Brain microvascular endothelial cell (primary cell): ENCODE measurements around the gene HPGDS.

Source experiments
- DNase-seq: peaks from one replicate; pipeline ENCODE4 v3.0.0-alpha.2; 2020
- H3K27ac ChIP-seq: fragments of 250-450 bp; sonication (Bioruptor Pico); 2 replicates; pipeline ENCODE4 v1.5.1; 2020; ENCODE audit warnings: mild to moderate bottlenecking, moderate library complexity
- H3K27me3 ChIP-seq: fragments of 250-450 bp; sonication (Bioruptor Pico); replicated peaks from 2 replicates; pipeline ENCODE4 v1.5.1; 2020; ENCODE audit warnings: mild to moderate bottlenecking
- H3K36me3 ChIP-seq: fragments of 250-450 bp; sonication (Bioruptor Pico); replicated peaks from 2 replicates; pipeline ENCODE4 v1.5.1; 2020; ENCODE audit warnings: mild to moderate bottlenecking
- H3K4me3 ChIP-seq: 2 replicates; pipeline ENCODE4 v1.5.1; 2011; ENCODE audit warnings: low read depth, mild to moderate bottlenecking, control low read depth, low read length, moderate library complexity
- CTCF ChIP-seq: IDR thresholded peaks from 2 replicates; pipeline ENCODE4 v1.5.1; 2011; ENCODE audit warnings: low read depth, mild to moderate bottlenecking, moderate library complexity, low read length, control low read depth, inconsistent platforms; ENCODE audit errors: missing control alignments
- in situ Hi-C: cut with HindIII; loops from 2 replicates; pipeline ENCODE4 v1.10.0; 2017; ENCODE audit warnings: low sequenced_read_pairs, low pct_ligation_motif_present

HPGDS gene

GRCh38 chr4:94290245-94290644 lies 52.4 kb downstream of the HPGDS start:
- no peaks in the 10 kb centered on the region for H3K27me3 ChIP-seq
- peaks cover 11% of the 10 kb centered on the region for H3K36me3 ChIP-seq
- no peak for DNase-seq
- no peak for TF ChIP-seq CTCF
- H3K27ac ChIP-seq, result no peak overlapping the region
- H3K4me3 ChIP-seq, result no peak overlapping the region
- in situ Hi-C loops, result no loop called here

GRCh38 chr4:94285666-94286065 lies 57.0 kb downstream of the HPGDS start:
- no peak for TF ChIP-seq CTCF
- H3K27me3 ChIP-seq, result no peaks in the 10 kb centered on the region
- H3K36me3 ChIP-seq, result peaks cover 21% of the 10 kb centered on the region
- DNase-seq, result no peak
- in situ Hi-C loops, result no loop called here
- H3K27ac ChIP-seq, result no peak overlapping the region
- H3K4me3 ChIP-seq, result no peak overlapping the region

GRCh38 chr4:94284889-94285288 lies 57.7 kb downstream of the HPGDS start:
- in situ Hi-C loops, result no loop called here
- no peaks in the 10 kb centered on the region for H3K27me3 ChIP-seq
- H3K36me3 ChIP-seq, result peaks cover 21% of the 10 kb centered on the region
- no peak overlapping the region for H3K4me3 ChIP-seq
- TF ChIP-seq CTCF, result no peak
- H3K27ac ChIP-seq, result no peak overlapping the region
- no peak for DNase-seq

GRCh38 chr4:94278781-94279180 lies 63.9 kb downstream of the HPGDS start:
- Histone ChIP-seq H3K27me3 (no peaks in the 10 kb centered on the region), H3K27ac (no peak overlapping the region), H3K36me3 (peaks cover 30% of the 10 kb centered on the region), H3K4me3 (no peak overlapping the region)
- DNase-seq, result no peak
- no peak for TF ChIP-seq CTCF
- in situ Hi-C loops, result no loop called here

- Histone ChIP-seq H3K36me3 (peaks cover 18% of the 10 kb centered on the region), H3K27me3 (no peaks in the 10 kb centered on the region), H3K4me3 (no peak overlapping the region), H3K27ac (no peak overlapping the region)
- in situ Hi-C loops, result no loop called here
- DNase-seq, result no peak
- no peak for TF ChIP-seq CTCF
These were observed 65.1 kb downstream of the HPGDS start for GRCh38 chr4:94277534-94277933.

- H3K4me3 ChIP-seq, result no peak overlapping the region
- no peaks in the 10 kb centered on the region for H3K27me3 ChIP-seq
- peaks cover 16% of the 10 kb centered on the region for H3K36me3 ChIP-seq
- no peak for DNase-seq
- H3K27ac ChIP-seq, result no peak overlapping the region
- in situ Hi-C loops, result no loop called here
- no peak for TF ChIP-seq CTCF
These were observed 66.4 kb downstream of the HPGDS start for GRCh38 chr4:94276204-94276603.
